GM04504 (cell line): ENCODE measurements around the gene SFXN5.

Source experiments
- DNase-seq: peaks from one replicate; pipeline ENCODE4 v3.0.0-alpha.2; 2012; ENCODE audit warnings: low read depth

SFXN5 gene

DNA sequence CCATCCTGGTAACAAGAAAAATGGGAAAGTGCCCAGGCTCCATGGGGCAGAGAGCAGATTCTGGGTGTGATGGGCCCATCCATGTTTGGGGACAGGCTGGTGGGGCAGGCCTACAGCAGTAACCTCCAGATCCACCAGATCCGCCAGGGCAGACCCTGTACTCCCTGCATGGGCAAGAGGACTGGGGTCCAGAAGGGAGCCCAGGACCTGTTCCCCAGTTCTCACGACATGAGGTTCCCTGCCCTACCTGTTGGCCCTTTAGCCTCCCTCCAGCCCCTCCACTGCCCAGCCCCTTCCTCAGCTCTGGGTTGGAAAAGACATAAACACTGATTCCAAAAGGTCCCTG lies 115.5 kb downstream of the SFXN5 start:
- no peak for DNase-seq

DNA sequence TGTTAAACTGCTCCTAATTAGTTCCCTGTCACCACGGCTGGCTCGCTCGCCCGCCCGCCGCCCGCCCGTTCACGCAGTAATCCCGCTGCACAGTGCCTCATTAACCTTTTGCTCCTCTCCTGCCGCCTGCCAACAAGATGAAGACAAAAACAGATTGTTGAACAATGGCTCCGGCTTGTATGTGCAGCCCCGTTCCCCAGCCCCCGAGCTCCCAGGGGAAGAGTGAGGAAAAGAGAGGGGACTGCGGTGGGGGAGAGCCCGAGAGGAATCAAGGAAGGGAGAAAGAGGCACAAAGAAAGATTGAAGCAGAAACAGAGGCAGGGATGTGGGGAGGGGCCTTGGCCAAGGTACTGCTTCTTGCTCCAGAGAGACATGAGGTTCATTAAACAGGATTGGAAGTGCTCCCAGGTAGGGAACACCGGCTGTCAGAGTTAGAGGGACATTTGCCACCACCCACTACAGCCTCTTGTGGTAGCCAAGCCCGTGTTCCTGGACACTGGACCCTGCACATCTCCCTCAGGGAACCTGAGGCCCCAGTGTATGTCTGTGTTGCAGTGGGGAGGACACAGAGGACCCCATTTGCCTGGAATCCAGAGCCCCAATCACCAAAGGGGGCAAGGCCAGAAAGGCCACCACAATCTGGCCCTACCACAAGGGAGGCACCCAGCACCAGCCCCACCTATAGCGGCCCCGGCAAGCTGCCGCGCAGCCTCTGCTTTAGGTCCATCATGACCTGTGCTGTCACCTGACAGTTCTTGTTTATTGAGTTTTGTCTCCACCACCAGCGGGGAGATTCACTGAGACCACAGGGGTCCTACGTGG lies 116.1 kb downstream of the SFXN5 start:
- DNase-seq = no peak

DNA sequence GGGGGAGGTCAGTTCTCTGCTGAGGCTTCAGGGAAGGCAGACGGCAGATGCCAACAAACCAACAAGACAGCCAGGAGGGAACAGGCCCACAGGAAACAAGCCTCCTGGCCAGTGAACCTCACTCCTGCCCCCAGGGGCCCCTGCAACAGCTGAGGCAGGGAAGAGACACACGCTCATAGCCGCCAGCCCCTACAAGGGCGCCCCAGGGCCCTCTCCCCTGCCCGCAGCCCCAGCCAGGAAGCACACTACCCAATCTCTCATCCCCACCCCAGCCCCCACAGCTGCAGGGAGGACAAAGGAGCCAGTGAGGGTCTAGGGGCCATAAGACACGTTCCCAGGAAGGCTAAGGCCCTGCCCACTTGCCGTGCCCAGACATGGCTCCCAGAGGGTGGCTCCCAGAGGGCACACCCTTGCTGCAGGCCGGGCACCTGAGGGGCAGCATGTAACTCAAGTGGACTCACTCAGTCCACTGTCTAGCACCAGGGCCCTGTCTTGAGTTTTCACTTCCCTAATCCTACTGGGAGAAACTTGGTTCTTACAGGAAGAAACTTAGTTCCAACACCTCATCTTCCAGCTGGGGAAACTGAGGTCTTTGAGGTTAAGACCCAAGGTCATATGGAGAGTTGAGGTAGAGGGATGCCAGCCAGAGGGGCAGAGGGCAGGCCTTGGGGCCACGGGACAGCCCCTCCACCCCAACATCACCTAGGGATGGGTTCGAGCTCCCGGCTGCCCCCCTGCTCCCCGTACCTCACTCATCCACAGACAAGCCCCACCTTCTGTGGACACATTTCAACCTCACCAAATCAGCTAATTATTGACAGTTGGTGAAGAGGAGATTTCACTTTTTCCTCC lies 116.9 kb downstream of the SFXN5 start:
- no peak for DNase-seq

DNA sequence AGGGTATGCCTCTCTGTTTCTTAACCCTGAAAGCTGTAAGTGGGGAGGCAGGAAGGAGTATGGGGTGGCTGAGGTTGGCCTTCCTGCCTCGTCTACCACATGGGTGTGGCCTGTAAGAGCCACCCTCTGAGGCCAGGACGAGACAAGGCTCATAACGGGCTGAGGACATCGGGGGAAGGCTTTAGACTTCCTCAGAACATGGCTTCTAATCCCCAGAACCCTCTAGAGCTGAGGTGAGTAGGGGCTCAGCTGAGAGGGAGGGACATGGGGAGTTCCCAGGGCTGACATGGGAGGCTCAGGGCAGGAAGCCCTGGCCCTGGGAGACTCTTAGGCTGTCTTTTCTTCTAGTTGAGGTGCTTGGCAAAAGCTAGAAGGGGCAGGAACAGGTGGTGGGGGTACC lies 117.5 kb downstream of the SFXN5 start:
- DNase-seq = no peak

DNA sequence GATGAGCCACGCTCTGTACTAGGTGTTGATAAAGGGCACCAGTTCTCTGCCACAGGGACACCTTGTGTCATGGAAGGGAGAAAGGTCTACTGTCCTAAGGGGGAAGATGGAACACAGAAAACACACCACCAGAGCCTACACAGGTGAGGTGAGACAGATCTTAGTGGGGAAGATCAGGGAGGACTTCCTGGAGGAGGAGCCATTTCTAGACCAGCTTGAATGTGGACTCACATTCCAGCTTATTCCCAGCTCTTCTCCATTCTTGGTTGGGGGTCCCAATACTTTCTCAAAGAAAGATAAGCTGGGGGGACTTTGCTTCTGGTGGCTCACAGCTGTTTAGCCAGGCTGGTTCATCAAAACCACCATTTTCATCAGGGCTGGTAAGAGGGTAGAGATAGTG lies 118.0 kb downstream of the SFXN5 start:
- DNase-seq = no peak

DNA sequence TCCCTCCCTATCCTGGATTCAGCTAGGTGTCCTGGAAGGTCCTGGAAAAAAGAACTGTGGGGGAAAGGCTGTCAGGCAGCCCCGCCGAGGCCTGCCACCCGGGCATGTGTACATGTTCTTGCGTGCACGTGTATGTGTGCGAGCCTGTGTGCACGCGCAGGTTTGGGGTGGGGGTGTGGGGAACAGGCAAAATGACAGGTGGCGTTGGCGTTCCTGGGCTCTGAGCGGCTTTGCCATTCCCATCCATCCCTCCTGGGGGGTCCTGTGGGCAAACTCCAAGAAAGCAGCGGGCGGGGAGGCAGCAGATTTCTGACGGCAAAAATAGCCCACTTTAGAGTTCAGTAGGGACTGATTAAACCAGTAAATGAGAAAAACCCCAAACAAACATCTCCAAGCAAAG lies 118.6 kb downstream of the SFXN5 start:
- DNase-seq = no peak

DNA sequence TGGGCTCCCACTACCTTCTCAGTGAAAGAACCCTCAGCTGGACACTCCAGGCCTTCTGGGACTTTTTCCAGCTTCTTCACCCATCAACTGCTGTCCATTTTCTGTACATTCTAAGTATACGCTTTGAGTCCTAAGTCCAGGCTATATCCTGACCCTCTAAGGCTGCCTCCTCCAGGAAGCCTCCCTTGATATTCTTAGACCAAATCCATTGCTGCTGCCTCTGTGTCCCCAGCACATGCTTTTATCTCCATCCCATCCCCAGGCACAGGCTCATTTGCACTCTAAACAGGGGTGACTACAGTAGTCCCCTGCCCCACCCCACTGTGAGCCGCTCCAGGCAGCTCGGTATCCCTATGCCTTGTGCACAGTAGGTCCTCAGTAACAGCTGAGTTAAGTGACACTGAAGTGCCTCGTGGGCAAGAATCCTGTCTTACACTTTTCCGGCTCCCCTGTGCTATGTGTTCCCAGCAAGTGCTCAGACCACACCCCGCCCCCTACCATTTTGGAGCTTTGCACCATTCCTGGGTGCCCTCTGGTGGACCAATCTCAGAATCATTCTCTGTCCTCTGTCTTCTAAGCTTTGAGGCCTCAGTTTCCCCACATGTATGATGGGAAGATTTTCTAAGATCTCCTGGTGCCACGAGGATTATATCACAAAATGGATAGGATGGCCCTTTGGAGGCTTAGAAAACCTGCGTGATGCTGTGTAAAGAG lies 119.2 kb downstream of the SFXN5 start:
- DNase-seq = no peak

DNA sequence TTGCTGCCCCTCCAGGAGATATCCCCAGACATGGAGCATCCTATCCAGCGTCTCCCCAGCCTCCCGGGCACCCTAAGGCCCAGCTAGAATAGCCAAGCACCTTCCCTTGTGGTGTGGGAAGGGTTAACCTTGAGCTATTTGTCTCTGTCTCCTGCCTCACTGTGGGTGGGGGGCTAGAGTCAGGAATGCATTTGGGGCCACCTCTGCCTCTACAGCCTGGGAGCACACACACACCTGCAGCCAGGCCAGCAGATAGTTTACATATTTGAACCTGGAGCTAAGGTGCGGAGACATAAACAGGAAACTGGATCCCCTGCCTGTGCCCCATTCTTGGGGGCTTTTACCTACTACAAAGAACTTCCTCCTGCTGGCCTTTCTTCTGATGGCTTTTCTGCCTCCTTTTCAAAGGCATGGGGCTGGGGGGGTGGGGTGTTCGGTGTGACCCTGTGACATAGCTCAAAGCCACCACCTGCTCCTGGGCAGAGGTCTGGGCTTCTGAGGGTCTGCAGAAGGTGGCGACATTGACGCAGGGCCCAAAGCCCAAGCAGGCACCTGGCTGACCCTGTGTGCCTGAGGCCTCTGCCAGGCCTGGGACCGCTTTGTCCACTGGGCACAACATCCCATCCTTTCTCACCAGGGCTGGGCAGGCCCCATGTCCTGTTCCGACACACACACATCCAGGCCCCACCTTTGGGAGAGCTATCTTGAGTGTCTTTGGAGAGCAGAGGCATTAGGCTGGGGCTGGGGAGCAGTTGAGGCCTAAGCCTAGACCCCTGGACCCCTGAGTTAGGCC lies 120.0 kb downstream of the SFXN5 start:
- DNase-seq = no peak

DNA sequence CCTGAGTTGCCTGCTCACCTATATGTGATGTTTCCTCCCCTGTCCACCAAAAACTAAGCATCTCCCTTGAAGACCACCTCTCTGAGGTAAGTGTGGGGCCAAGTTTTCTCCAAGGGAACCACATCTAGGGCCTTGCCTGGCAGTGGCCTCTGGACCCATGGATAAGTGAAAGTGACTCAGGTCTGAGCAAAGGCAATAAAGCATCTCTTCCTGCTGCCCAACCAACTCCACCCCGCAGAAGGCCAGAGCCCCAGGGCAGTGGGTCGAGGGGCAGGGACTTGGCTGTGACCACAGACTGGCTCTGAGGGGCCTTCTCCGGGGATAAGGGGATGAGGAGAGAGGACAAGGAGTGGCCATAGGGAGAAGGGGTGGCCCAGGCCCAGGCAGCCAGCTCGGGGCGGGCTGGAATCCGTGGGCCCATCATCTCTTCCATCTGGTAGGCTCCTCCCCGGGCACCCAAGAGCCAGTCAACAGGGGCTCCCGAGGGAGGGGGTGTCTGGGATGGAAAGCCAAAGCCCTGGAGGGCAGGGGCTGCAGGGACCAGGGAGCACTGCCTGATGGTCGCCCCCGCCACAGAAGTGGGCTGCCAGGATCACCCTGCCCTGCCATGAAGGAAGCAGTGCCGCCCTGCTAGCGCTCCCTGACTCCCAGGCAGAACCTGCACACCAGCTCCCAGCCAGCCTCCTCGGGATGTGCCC lies 120.8 kb downstream of the SFXN5 start:
- no peak for DNase-seq

DNA sequence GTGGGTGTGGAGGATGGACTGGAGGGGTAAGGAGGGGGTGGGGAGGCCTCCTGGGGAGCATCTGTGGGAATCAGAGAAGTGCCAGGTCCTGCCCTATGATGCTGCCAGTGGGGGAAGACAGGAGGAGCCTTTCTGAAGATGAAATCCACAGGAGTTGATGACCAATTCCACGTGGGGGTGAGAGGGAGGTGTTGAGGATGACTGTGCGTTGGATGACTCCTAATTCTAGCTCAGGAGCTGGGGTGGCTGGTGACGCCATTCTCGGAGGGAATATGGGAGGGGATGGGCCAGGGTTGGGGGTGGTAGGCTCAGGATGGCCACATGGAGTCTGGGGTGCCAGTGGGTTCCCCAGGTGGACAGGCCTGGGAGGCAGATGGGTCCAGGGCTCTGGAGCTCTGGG lies 121.9 kb downstream of the SFXN5 start:
- no peak for DNase-seq

DNA sequence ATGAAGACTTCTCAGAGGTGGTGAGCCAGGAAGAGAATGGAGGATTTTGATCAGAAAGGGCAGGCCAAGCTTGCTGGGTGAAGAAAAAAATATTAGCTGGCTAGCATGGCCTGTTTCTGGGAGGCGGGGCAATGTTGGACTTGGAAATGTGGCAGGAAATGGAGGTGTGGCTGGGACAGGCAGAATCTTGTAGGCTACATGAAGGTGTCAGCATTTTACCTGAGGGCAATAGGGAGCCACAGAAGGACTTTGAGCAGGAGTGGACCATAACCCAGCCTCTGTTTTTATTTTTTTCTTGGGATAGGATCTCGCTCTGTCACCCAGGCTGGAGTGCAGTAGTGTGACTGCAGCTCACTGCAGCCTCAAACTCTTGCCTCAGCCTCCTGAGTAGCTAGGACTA lies 122.5 kb downstream of the SFXN5 start:
- DNase-seq = no peak

DNA sequence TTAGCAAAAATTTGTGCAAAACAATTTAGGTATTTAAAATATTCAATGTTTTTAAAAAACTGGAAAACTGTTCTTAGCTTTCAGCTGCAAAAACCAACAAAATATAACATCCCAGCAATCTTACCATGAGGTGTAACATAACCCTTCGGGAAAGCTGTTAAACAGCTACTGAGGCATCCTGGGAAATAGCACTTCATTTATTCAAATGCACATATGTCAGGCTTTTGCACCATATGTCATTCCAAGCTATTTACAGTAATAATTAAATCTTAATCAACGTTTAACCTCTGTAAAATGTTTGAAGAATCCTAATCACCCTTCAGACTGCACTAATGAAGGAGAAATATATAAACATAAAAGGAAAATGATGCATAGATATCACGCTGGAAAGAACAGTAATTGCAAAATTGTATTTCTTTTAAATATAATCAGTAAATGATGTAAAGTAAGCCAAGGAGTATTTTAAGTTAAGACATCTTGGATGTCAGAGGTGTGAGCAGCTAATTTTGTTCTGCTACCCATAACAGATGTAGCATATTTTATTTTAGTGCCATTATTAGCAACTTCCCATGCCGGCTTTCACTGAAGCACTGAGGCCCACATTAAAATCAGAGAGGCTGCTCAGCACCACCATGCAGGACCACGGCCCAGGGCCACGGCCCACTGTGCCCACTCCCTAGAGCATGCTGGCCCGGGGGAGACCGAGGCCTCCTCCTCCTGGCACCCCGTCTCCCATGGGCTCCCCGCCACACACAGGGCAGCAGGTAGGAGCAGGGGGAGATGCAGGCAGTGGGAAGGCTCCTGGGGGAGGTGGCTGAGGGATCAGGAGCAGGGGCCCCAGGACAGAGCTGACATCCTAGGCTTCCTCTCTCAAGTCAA lies 123.3 kb downstream of the SFXN5 start:
- no peak for DNase-seq

DNA sequence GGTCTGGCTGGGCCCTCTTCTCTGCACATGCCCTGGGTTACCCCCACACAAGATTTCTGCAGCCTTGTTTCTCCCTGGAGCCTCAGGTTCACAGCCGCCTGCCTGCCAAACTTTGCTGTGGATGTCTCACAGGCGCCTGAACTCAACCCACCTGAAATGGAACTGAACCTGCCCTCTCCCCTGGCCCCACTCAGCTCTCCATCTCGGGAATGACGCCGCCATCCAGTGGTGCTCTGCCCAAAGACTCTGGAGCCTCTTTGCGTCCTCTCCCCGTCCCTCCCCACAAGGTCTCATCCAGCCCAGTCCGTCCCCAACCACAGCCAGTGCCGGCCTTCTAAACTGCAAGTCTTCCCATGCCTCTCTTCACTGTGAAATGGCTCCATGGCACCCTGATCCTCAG lies 125.0 kb downstream of the SFXN5 start:
- no peak for DNase-seq

DNA sequence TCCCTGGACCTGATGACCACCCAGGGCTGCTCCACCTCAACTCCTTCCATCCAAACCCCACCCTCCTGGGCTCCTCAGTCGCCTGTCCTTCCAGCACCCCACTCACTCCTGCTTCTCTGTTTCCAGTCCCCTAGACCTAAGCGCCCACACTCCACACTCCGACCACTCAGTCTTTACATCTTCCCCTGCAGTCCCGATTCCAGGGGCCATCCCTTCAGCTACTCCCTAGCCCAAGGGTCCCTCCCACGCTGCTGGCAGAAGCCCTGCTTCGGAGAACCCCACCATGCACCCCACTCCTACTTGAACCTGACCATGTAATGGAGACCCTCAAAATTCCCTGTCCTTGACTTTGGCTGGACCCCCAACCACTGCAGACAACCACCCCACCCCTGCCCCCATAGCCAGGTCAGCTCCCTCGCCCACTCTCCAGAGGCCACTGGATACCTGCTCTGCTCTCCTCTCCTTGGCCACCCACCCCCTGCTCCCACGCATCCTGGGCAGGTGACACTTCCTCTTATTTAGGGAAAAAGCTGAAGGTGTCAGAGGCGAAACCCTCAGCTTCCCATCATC lies 126.0 kb downstream of the SFXN5 start:
- DNase-seq = no peak

DNA sequence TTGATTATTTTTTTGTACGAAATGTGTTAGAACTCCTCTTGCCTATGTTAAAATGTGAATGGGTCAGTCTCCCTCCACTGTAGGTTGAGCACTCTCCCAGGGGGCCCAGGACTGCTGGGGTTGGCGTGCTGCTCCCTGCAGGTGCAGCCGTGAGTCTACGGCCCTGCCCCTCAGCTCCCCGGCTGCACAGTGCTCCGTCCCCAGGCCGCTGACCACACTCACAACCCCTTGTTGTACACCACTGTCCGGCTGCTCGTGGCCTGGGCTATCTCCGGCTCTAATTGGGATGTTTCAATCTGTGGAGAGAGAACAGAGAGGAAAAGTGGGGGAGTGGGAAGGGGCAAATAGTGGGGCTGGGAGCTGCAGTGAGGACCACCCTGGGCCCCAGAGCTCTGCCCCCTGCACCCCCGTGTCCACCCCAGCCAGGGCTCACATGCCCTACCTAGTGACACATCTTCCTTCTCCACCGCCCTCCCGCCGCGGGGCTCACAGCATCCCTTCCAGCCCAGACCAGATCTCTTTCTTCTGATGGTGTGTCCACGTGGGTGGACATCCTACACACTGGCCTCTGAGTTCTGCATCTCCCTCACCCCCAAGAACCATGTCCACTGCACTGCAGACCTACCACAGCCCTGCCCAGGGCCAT lies 126.6 kb downstream of the SFXN5 start:
- no peak for DNase-seq

DNA sequence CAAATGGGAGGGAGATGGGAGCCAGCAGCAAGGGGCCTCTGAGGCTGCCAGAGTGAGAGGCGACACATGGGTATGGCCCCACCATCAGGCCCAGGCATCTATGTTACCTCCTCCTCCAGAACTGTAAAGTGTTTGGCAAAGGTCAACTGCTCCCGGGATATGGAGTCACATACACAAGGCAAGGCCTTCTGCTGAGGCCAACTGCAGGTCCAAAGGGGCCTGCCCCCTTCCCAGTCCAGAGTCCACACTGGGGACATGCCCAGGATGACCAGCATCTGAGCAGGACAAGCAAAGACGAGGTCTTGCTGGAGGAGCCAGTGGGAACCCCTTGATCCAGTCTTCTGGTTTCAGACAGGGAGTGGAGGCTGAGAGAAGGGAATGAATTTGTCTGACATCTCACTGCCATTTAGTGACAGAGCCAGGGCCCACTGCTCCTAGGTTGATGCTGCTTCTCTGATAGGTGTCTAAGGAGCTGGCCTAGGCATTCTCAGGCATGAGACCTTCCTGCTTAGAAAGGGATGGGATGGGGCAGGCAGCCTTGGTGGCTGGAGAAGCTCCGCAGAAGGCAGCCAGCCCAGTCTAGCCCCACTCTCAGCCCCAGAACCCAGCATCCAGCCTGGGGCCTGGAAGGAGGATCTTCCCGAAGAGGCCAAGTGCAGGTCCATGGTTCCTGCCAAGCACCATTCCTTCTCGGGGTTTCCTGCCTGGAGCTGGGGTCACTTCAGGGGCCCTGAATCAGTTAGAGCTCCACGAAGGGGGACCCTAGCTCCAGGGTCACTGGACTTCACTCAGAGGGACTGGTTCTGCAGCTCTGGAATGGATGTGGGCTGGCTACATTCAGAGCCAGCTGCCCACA lies 127.7 kb downstream of the SFXN5 start:
- DNase-seq = no peak

DNA sequence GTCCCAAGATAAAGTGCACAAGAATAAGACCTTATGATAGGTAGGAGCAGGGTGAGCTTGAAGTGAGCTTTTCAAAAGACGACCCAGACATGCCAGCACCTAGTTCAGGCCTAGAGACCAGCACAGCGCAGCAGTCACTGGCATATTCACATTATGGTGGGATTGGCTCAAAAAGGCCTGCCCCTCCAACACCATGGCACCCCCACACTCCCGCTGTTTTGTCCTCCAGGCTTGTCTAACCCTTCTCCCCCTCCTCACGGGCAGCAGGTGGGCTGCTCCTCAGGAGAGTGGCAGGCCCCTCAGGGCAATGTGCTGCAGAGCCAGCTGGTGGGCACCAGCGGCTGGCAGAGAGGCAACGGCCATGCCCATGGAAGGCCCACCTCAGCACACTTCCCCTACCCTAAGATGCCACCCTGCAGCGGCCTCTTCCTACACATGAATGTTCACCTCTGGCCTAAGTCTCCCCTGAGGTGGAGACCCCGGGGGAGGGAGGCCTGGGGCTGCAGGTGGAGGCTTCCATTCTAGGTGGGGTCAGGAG lies 128.6 kb downstream of the SFXN5 start:
- no peak for DNase-seq

DNA sequence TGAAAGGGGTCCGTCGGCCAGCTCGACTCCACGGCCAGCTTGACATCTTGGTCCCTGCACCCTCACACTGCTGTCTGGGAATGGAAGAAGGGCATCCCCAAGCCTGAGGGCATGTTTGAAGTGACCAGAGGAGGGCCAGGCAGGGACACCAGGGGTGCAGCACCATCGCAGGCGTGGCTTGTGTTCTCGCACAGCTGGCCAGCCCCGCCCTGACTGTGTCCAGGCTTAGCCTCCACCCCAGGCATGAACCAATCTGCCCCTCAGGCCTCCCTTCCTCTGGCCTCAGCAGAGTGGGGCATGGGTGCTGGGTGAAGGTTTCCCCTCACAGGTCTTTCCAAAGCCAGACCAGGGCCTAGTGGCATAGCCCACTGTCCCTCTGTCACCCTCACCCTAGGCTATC lies 129.2 kb downstream of the SFXN5 start:
- no peak for DNase-seq
